Activated CD4-positive, alpha-beta T cell treated with anti-CD3 and anti-CD28 coated beads, Interleukin-2, amount 10 ng/mL, durations not matched to agents 7 days and 5 days (primary cell): ENCODE results near the gene MGAM2. TPM values are rescaled to one million over a fixed set of nuclear protein-coding genes. Genes with fewer than 3 reads are reported as not detected.
"Not testable (repeated sequence)": the region's sequence is repeated elsewhere in the genome, so short reads cannot be mapped to it uniquely, and the experiment has no call there.

Source experiments
- CTCF ChIA-PET: fragments of 350-600 bp; sonication (Branson Sonifier 250); formaldehyde crosslinking; loops from one replicate; lab custom pipeline; 2021; ENCODE audit warnings: antibody characterized with exemption; lab: Charles Lee
- POLR2A ChIA-PET: fragments of 350-600 bp; sonication (Branson Sonifier 250); formaldehyde crosslinking; loops from one replicate; lab custom pipeline; 2021; ENCODE audit warnings: antibody characterized with exemption; lab: Charles Lee
- DNase-seq: peaks from one replicate; pipeline ENCODE4 v3.0.0-alpha.2; 2020
- H3K27ac Mint-ChIP-seq: one replicate; pipeline ENCODE4 v1.8.0; 2021; ENCODE audit warnings: mild to moderate bottlenecking, moderate library complexity, mixed read lengths
- H3K27me3 Mint-ChIP-seq: one replicate; pipeline ENCODE4 v1.8.0; 2021; ENCODE audit warnings: mixed read lengths
- H3K36me3 Mint-ChIP-seq: one replicate; pipeline ENCODE4 v1.8.0; 2021; ENCODE audit warnings: low read depth, mixed read lengths
- H3K4me1 Mint-ChIP-seq: one replicate; pipeline ENCODE4 v1.8.0; 2021; ENCODE audit warnings: mixed read lengths
- H3K4me3 Mint-ChIP-seq: one replicate; pipeline ENCODE4 v1.8.0; 2021; ENCODE audit warnings: mild to moderate bottlenecking, moderate library complexity, mixed read lengths
- H3K9me3 Mint-ChIP-seq: one replicate; pipeline ENCODE4 v1.8.0; 2021; ENCODE audit warnings: mixed read lengths
- total RNA-seq, 2 experiments: library from RNA; stranded (reverse); gene quantifications; one replicate each; pipeline ENCODE4 v1.2.3, GENCODE V29; 2021

MGAM2 gene
- not detected for total RNA-seq

GRCh38 chr7:142111499-142111898 is at the start of gene MGAM2:
TSS of gene MGAM2 (plus strand) at chr7:142111718. CDS start at chr7:142116874, 5,156 bp downstream.
- Mint-ChIP-seq H3K27ac (no peak within 1 kb of the TSS), H3K36me3 (no peaks in the 10 kb centered on the region), H3K4me3 (no peak within 1 kb of the TSS), H3K9me3 (no peaks in the 10 kb centered on the region), H3K27me3 (peaks cover 7% of the 10 kb centered on the region), H3K4me1 (no peaks in the 10 kb centered on the region)
- DNase-seq: no peak
- CTCF ChIA-PET: interaction anchor here (1.3 to 2.4 kb wide), 2 partner anchors 10 to 19 kb away, joined by 3 to 7 read pairs; no protein-coding TSS in a partner anchor
- POLR2A ChIA-PET: no interaction called here

- CTCF ChIA-PET: no interaction called here
- no peak for DNase-seq
- no peaks in the 10 kb centered on the region for H3K9me3 Mint-ChIP-seq
- H3K4me1 Mint-ChIP-seq: no peaks in the 10 kb centered on the region
- H3K27ac Mint-ChIP-seq: no peak overlapping the region
- no peaks in the 10 kb centered on the region for H3K36me3 Mint-ChIP-seq
- H3K4me3 Mint-ChIP-seq: no peak overlapping the region
- POLR2A ChIA-PET: no interaction called here
- peaks cover 3% of the 10 kb centered on the region for H3K27me3 Mint-ChIP-seq
Measured at GRCh38 chr7:142063551-142064442, 47.7 kb upstream of the MGAM2 start.

GRCh38 chr7:142066536-142066935 is 45.0 kb upstream of the MGAM2 start:
- H3K27ac Mint-ChIP-seq: no peak overlapping the region
- ChIA-PET CTCF (no interaction called here), POLR2A (no interaction called here)
- peaks cover 3% of the 10 kb centered on the region for H3K27me3 Mint-ChIP-seq
- H3K4me1 Mint-ChIP-seq: no peaks in the 10 kb centered on the region
- DNase-seq: no peak
- H3K4me3 Mint-ChIP-seq: no peak overlapping the region
- no peaks in the 10 kb centered on the region for H3K36me3 Mint-ChIP-seq
- H3K9me3 Mint-ChIP-seq: no peaks in the 10 kb centered on the region

GRCh38 chr7:142077762-142078161 is 33.8 kb upstream of the MGAM2 start:
- Mint-ChIP-seq H3K36me3 (no peaks in the 10 kb centered on the region), H3K27me3 (peaks cover 12% of the 10 kb centered on the region), H3K4me3 (no peak overlapping the region), H3K4me1 (no peaks in the 10 kb centered on the region), H3K9me3 (no peaks in the 10 kb centered on the region), H3K27ac (no peak overlapping the region)
- POLR2A ChIA-PET: no interaction called here
- CTCF ChIA-PET: no interaction called here
- no peak for DNase-seq

- Mint-ChIP-seq H3K9me3 (no peaks in the 10 kb centered on the region), H3K4me3 (no peak overlapping the region), H3K4me1 (no peaks in the 10 kb centered on the region), H3K27ac (no peak overlapping the region), H3K36me3 (no peaks in the 10 kb centered on the region), H3K27me3 (peaks cover 4% of the 10 kb centered on the region)
- POLR2A ChIA-PET: no interaction called here
- CTCF ChIA-PET: no interaction called here
- no peak for DNase-seq
Measured at GRCh38 chr7:142083605-142084004, 27.9 kb upstream of the MGAM2 start.

GRCh38 chr7:142085428-142085827 is 26.1 kb upstream of the MGAM2 start:
- Mint-ChIP-seq H3K9me3 (no peaks in the 10 kb centered on the region), H3K4me3 (no peak overlapping the region), H3K27ac (no peak overlapping the region), H3K36me3 (no peaks in the 10 kb centered on the region), H3K27me3 (peaks cover 4% of the 10 kb centered on the region), H3K4me1 (no peaks in the 10 kb centered on the region)
- DNase-seq: no peak
- CTCF ChIA-PET: no interaction called here
- POLR2A ChIA-PET: no interaction called here

- ChIA-PET CTCF (no interaction called here), POLR2A (no interaction called here)
- Mint-ChIP-seq H3K9me3 (no peaks in the 10 kb centered on the region), H3K27me3 (no peaks in the 10 kb centered on the region), H3K27ac (no peak overlapping the region), H3K4me1 (no peaks in the 10 kb centered on the region), H3K4me3 (no peak overlapping the region), H3K36me3 (no peaks in the 10 kb centered on the region)
- DNase-seq: no peak
Measured at GRCh38 chr7:142088022-142088714, 23.4 kb upstream of the MGAM2 start.

GRCh38 chr7:142089035-142089434 is 22.5 kb upstream of the MGAM2 start:
- POLR2A ChIA-PET: no interaction called here
- no peak for DNase-seq
- no peak overlapping the region for H3K27ac Mint-ChIP-seq
- no peaks in the 10 kb centered on the region for H3K4me1 Mint-ChIP-seq
- CTCF ChIA-PET: no interaction called here
- no peaks in the 10 kb centered on the region for H3K27me3 Mint-ChIP-seq
- no peaks in the 10 kb centered on the region for H3K36me3 Mint-ChIP-seq
- no peak overlapping the region for H3K4me3 Mint-ChIP-seq
- H3K9me3 Mint-ChIP-seq: no peaks in the 10 kb centered on the region

- H3K27ac Mint-ChIP-seq: no peak overlapping the region
- H3K27me3 Mint-ChIP-seq: no peaks in the 10 kb centered on the region
- H3K36me3 Mint-ChIP-seq: no peaks in the 10 kb centered on the region
- CTCF ChIA-PET: no interaction called here
- H3K4me1 Mint-ChIP-seq: no peaks in the 10 kb centered on the region
- H3K9me3 Mint-ChIP-seq: no peaks in the 10 kb centered on the region
- POLR2A ChIA-PET: no interaction called here
- DNase-seq: no peak
- H3K4me3 Mint-ChIP-seq: no peak overlapping the region
Measured at GRCh38 chr7:142091961-142092360, 19.6 kb upstream of the MGAM2 start.

GRCh38 chr7:142094861-142095260 is 16.7 kb upstream of the MGAM2 start:
- POLR2A ChIA-PET: no interaction called here

GRCh38 chr7:142097571-142097970 is 13.9 kb upstream of the MGAM2 start:
- Mint-ChIP-seq H3K36me3 (no peaks in the 10 kb centered on the region), H3K4me1 (peaks cover 5% of the 10 kb centered on the region), H3K27ac (no peak overlapping the region), H3K27me3 (no peaks in the 10 kb centered on the region), H3K4me3 (no peak overlapping the region), H3K9me3 (no peaks in the 10 kb centered on the region)
- no peak for DNase-seq
- ChIA-PET POLR2A (no interaction called here), CTCF (no interaction called here)

More at GRCh38 chr7:142094861-142095260, 16.7 kb upstream of the MGAM2 start:
- no peak overlapping the region for H3K27ac Mint-ChIP-seq
- no peak overlapping the region for H3K4me3 Mint-ChIP-seq
- CTCF ChIA-PET: no interaction called here
- no peaks in the 10 kb centered on the region for H3K27me3 Mint-ChIP-seq
- no peaks in the 10 kb centered on the region for H3K4me1 Mint-ChIP-seq
- H3K9me3 Mint-ChIP-seq: no peaks in the 10 kb centered on the region
- no peaks in the 10 kb centered on the region for H3K36me3 Mint-ChIP-seq
- no peak for DNase-seq

GRCh38 chr7:142098004-142098403 is 13.5 kb upstream of the MGAM2 start:
- H3K9me3 Mint-ChIP-seq: no peaks in the 10 kb centered on the region
- H3K27ac Mint-ChIP-seq: no peak overlapping the region
- H3K4me1 Mint-ChIP-seq: peaks cover 5% of the 10 kb centered on the region
- no peak for DNase-seq
- CTCF ChIA-PET: no interaction called here
- H3K36me3 Mint-ChIP-seq: no peaks in the 10 kb centered on the region
- POLR2A ChIA-PET: interaction anchor here (0.6 kb wide), 1 partner anchor 165 kb away, joined by 3 read pairs; no protein-coding TSS in a partner anchor
- no peaks in the 10 kb centered on the region for H3K27me3 Mint-ChIP-seq
- no peak overlapping the region for H3K4me3 Mint-ChIP-seq

GRCh38 chr7:142099347-142099746 is 12.2 kb upstream of the MGAM2 start:
- H3K4me3 Mint-ChIP-seq, POLR2A ChIA-PET: not testable (repeated sequence)

More at GRCh38 chr7:142099347-142099746, 12.2 kb upstream of the MGAM2 start:
- CTCF ChIA-PET, H3K4me1 Mint-ChIP-seq, H3K27me3 Mint-ChIP-seq, DNase-seq, H3K9me3 Mint-ChIP-seq, H3K36me3 Mint-ChIP-seq, H3K27ac Mint-ChIP-seq: not testable (repeated sequence)
